22Rv1 (cell line): ENCODE measurements around the gene ANXA2R.

Experiments used
- H3K27ac ChIP-seq: fragments of 450-650 bp; 2 replicates; pipeline ENCODE4 v1.5.1; 2017
- ZFX ChIP-seq: fragments of 450-650 bp; IDR thresholded peaks from 2 replicates; pipeline ENCODE4 v1.6.1; 2017; ENCODE audit warnings: antibody characterized with exemption, borderline replicate concordance
- TF ChIP-seq, protein P1 (sequence below): fragments of 450-650 bp; IDR thresholded peaks from 2 replicates; pipeline ENCODE4 v1.5.1; 2017; ENCODE audit warnings: mild to moderate bottlenecking

Gene ANXA2R

DNA sequence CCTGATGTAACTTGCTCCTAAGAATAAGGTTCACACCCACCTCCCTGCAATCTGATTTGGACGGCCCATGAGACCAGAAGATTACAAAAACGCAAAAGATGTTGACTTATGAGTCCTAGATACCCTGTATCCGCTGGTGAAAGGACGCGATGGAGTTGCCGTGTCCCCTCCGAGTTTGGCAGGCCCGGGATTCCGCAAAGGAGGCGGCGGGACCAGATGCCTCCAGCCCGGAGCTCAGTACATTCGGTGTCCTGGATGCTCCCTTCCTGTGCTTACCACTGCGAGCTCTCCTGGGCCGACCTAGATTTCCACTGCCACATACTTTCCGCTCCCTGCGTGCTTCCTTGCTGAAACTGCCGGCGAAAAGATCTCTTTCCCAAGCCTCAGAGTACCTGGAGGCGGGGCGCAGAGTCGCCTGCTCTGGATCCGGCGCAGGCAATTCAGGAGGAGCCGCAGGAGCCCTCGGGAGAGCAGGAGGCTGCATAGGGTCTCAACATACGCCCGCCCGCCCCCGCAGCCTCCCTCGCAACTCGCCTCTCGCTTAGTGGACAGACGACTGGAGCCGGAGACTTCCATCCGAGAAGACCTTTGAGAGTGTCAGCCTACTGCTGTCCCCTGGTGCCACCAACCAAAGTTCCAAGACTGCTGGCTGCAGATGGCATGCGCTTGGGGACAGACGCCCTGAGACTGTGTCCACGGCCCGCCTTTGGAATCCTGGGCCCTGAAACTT lies 39.8 kb downstream of the ANXA2R start:
- no peak overlapping the region for H3K27ac ChIP-seq
- TF ChIP-seq ZFX, result no peak
- TF ChIP-seq, protein P1, sequence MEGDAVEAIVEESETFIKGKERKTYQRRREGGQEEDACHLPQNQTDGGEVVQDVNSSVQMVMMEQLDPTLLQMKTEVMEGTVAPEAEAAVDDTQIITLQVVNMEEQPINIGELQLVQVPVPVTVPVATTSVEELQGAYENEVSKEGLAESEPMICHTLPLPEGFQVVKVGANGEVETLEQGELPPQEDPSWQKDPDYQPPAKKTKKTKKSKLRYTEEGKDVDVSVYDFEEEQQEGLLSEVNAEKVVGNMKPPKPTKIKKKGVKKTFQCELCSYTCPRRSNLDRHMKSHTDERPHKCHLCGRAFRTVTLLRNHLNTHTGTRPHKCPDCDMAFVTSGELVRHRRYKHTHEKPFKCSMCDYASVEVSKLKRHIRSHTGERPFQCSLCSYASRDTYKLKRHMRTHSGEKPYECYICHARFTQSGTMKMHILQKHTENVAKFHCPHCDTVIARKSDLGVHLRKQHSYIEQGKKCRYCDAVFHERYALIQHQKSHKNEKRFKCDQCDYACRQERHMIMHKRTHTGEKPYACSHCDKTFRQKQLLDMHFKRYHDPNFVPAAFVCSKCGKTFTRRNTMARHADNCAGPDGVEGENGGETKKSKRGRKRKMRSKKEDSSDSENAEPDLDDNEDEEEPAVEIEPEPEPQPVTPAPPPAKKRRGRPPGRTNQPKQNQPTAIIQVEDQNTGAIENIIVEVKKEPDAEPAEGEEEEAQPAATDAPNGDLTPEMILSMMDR, result no peak

DNA sequence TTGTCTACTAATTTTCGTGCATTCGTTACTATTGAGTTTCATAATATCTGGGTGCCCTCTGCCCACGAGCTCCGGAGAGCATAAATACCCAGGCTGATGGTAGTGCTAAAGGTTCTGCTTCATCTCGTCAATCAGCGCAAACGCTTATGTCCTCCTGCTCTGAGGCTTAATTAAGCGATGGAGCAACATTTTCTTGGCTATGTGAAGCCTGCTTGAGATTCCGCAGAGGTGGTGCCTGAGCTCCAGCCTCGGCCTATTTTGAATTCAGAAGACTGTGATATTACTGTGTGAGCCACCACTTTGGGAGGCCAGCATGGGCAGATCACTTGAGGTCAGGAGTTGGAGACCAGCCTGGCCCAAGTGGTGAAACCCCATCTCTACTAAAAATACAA lies 44.8 kb downstream of the ANXA2R start:
- peak overlapping the region; percentile 26; the same call in 1 of the 2 replicates for H3K27ac ChIP-seq
- TF ChIP-seq, protein P1, result no peak
- TF ChIP-seq ZFX, result no peak

DNA sequence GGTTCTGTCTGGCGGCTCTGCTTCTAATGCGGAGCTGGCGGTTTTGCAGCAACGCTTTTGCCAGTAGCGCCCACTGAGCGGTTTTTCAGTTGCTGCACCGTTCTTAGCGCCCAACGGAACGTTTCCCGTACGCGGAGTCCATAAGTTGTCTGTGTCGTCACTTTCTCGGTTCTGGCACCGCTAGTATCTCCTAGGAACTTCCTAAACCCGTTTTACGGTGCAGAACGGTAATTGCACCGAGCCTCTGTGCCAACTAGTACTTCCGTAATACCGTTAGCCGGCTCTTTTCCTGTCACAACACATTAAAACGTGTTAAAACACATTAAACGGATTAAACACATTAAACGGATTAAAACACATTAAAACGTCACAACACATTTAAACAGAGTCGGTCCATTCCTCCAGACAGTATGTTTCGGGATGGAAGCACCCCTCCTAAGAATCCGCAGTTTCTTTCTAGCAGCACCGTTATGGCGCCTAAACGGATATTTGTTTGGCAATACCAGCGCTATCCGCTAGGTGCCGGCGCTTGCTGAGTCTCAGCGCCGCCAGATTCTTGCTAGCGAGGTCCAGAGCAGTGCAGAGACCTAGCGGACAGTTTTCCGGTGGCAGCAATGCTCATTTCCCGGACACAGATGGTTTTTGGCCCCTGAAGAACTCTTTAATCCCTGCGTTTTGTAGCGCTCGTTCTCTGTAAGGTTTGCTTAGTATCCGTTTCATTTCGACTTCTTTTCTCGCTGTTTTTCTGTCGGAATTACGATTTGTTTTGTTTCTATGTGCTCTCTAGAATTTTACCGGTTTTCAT lies 45.4 kb downstream of the ANXA2R start:
- H3K27ac ChIP-seq, result peak overlapping the region; percentile 26
- TF ChIP-seq, protein P1, result peak; percentile 91
- no peak for TF ChIP-seq ZFX

DNA sequence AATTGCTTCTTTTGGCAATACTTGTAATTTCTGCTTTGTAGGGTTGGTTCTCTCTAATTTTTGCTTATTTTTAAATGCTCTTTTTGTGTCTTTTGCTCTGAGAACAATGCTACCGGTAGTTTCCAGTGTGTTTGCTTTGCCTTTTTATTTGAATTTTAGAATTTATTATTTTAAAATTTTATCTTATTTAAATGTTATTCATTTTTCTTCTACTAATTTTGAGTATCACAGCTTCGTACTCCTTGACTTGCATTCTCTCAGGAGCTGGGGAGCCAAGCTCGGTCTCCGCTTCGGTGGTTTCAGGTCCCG lies 45.9 kb downstream of the ANXA2R start:
- no peak for TF ChIP-seq ZFX
- TF ChIP-seq, protein P1, result no peak
- peak overlapping the region; percentile 26 for H3K27ac ChIP-seq

DNA sequence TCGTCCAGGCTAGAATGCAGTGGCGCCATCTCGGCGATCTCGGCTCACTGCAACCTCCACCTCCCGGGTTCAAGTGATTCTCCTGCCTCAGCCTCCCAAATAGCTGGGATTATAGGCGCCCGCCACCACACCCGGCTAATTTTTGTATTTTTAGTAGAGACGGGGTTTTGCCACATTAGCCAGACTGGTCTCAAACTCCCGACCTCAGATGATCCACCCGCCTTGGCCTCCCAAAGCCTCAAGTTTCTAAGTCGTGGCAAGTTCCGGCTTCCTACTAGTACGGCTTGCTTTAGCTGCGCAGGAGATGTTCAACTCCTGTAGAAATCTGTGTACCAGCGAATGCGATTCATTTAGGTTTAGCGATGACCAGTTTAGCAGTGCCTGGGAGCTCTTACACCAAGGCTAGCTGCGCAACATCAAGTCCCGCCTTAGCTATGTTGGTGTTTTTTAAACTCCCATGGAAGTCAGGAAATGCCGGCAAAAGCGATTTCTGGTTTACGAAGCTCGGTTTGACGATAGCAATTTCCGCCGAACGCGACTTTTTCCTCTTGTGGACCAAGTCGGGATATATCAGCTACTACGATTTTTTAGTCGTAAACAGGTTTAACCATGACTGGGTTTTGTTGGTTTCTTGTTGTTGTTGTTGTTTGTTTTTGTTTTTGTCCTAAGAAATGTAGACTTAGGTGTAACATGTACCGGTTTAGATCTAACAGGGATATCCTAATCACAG lies 46.4 kb downstream of the ANXA2R start:
- peak overlapping the region; percentile 26; the same call in 1 of the 2 replicates for H3K27ac ChIP-seq
- TF ChIP-seq, protein P1, result no peak
- no peak for TF ChIP-seq ZFX

DNA sequence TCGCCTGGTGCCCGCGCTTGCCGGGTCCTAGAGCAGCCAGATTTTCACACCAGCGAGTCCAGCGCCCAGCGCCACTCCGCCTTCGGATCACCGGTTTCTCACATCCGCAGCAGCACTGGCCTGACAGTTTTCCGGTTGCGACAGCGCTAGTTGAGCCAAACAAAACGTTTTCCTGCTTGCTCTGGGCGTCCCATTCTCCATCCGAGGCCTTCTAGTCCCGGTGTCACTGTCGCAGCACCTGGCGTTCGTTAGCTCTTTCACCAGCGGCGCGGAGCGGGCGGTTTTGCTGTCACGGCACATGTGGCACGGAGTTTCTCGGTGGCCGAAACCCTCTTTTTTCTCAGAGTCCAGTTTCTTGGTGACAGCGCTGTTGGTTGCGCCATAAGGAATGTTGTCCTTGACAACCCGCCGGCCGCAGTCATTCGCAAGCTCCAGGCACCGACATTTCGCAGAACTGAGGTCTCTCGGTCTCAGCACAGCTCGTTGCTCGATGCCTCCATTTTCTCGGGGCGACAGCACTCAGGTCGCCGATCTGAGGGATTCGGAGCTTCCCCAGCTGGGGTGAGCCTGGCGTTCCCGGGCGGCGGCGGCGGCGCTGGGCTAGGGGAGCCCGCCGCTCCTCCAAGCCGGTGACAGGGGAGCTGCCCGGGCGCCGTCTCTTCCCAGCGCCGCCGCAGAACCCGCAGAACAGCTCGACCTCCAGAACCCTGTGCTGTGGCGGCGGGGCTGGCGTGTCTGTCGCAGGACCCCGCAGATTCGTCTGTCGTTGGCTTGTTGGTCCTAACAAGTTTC lies 47.8 kb downstream of the ANXA2R start:
- H3K27ac ChIP-seq, result peak overlapping the region; percentile 87
- no peak for TF ChIP-seq ZFX
- TF ChIP-seq, protein P1, result no peak
